RWPE1 (cell line): ENCODE measurements around the gene MICB.

Source experiments
- CTCF ChIA-PET: fragments of 350-600 bp; sonication (Branson Sonifier 250); formaldehyde crosslinking; extraction: SDS; loops from one replicate; lab custom pipeline; 2021; lab: Yijun Ruan, JAX
- POLR2A ChIA-PET: fragments of 400-600 bp; formaldehyde crosslinking; extraction: SDS; loops from one replicate; lab custom pipeline; 2020; ENCODE audit warnings: antibody characterized with exemption; ENCODE audit not compliant: low non-redundant PET; lab: Yijun Ruan, JAX
- DNase-seq: peaks from one replicate; pipeline ENCODE4 v3.0.0; 2012; ENCODE audit warnings: low spot score
- H3K27ac ChIP-seq: fragments of 450-650 bp; 2 replicates; pipeline ENCODE4 v1.5.1; 2017
- CTCF ChIP-seq: fragments of 450-650 bp; conservative IDR thresholded peaks from 2 replicates; pipeline ENCODE4 v1.5.1; 2017; ENCODE audit warnings: low read depth, mild to moderate bottlenecking

The MICB gene

GRCh38 chr6:31473780-31474761, 23.9 kb upstream of the MICB start:
- no peak for TF ChIP-seq CTCF
- ChIA-PET POLR2A (no interaction called here), CTCF (interaction anchor here (0.8 to 0.9 kb wide), 2 partner anchors 71 to 124 kb away, joined by 3 to 4 read pairs; partner anchors contain the start of gene MICA)
- peak; percentile 62 for DNase-seq
- peak overlapping the region; percentile 83 for H3K27ac ChIP-seq

GRCh38 chr6:31474871-31475286, 23.1 kb upstream of the MICB start:
- POLR2A ChIA-PET, result no interaction called here
- TF ChIP-seq CTCF, result no peak
- DNase-seq, result no peak
- CTCF ChIA-PET, result interaction anchor here (0.9 kb wide), 1 partner anchor 124 kb away, joined by 4 read pairs; no protein-coding TSS in a partner anchor
- H3K27ac ChIP-seq, result peak overlapping the region; percentile 83

- ChIA-PET POLR2A (no interaction called here), CTCF (no interaction called here)
- no peak for TF ChIP-seq CTCF
- DNase-seq, result no peak
- H3K27ac ChIP-seq, result no peak overlapping the region
Measured at GRCh38 chr6:31476515-31477139, 21.3 kb upstream of the MICB start.

GRCh38 chr6:31477521-31477920, 20.4 kb upstream of the MICB start:
- TF ChIP-seq CTCF, result no peak
- POLR2A ChIA-PET, result no interaction called here
- CTCF ChIA-PET, result no interaction called here

GRCh38 chr6:31478186-31478950, 19.6 kb upstream of the MICB start:
- ChIA-PET POLR2A (no interaction called here), CTCF (no interaction called here)
- no peak overlapping the region for H3K27ac ChIP-seq
- no peak for DNase-seq
- no peak for TF ChIP-seq CTCF

More at GRCh38 chr6:31477521-31477920, 20.4 kb upstream of the MICB start:
- DNase-seq, result no peak
- H3K27ac ChIP-seq, result no peak overlapping the region
